ENCODE data around the gene AOC1. TPM values are rescaled to one million over a fixed set of nuclear protein-coding genes. Genes with fewer than 3 reads are reported as not detected.

Gene AOC1
- total and polyA plus RNA-seq, 4 donors, result 0.20 to 0.78 (median 0.27) TPM; not detected in 1

- Histone ChIP-seq H3K9me3 (ENCODE audit: control insufficient read depth, insufficient read depth, low read length) (peaks cover 1% of the 10 kb centered on the region), H3K27ac (ENCODE audit: low read depth, low read length) (no peak overlapping the region), H3K27me3 (ENCODE audit: control insufficient read depth, insufficient read depth, low read length) (no peaks in the 10 kb centered on the region), H3K4me1 (ENCODE audit: control insufficient read depth, insufficient read depth, low read length) (peaks cover 17% of the 10 kb centered on the region), H3K4me3 (ENCODE audit: low read depth, low read length) (no peak overlapping the region), H3K36me3 (ENCODE audit: control insufficient read depth, insufficient read depth, low read length) (no peaks in the 10 kb centered on the region)
- 100% methylated on average over 5 of the region's 5 CpGs for WGBS (ENCODE audit: insufficient coverage)
- no peak for DNase-seq (ENCODE audit: low read depth in 4 of 6, low spot score in 6 of 6)
Measured at GRCh38 chr7:150847536-150847935, 4.8 kb upstream of the AOC1 start.

GRCh38 chr7:150848111-150848510 is 4.2 kb upstream of the AOC1 start:
- Histone ChIP-seq H3K27me3 (ENCODE audit: control insufficient read depth, insufficient read depth, low read length) (no peaks in the 10 kb centered on the region), H3K9me3 (ENCODE audit: control insufficient read depth, insufficient read depth, low read length) (peaks cover 1% of the 10 kb centered on the region), H3K36me3 (ENCODE audit: control insufficient read depth, insufficient read depth, low read length) (no peaks in the 10 kb centered on the region), H3K4me3 (ENCODE audit: low read depth, low read length) (no peak overlapping the region), H3K4me1 (ENCODE audit: control insufficient read depth, insufficient read depth, low read length) (peaks cover 17% of the 10 kb centered on the region), H3K27ac (ENCODE audit: low read depth, low read length) (no peak overlapping the region)
- DNase-seq (ENCODE audit: low read depth in 4 of 6, low spot score in 6 of 6), result no peak
- WGBS (ENCODE audit: insufficient coverage), result 94% methylated on average over 5 of the region's 8 CpGs

- no peak for DNase-seq (ENCODE audit: low read depth in 4 of 6, low spot score in 6 of 6)
- WGBS (ENCODE audit: insufficient coverage), result 86% methylated on average over 3 of the region's 3 CpGs
- Histone ChIP-seq H3K4me1 (ENCODE audit: control insufficient read depth, insufficient read depth, low read length) (peaks cover 17% of the 10 kb centered on the region), H3K4me3 (ENCODE audit: low read depth, low read length) (no peak overlapping the region), H3K27me3 (ENCODE audit: control insufficient read depth, insufficient read depth, low read length) (no peaks in the 10 kb centered on the region), H3K36me3 (ENCODE audit: control insufficient read depth, insufficient read depth, low read length) (no peaks in the 10 kb centered on the region), H3K27ac (ENCODE audit: low read depth, low read length) (no peak overlapping the region), H3K9me3 (ENCODE audit: control insufficient read depth, insufficient read depth, low read length) (peaks cover 1% of the 10 kb centered on the region)
Measured at GRCh38 chr7:150848561-150849115, 3.7 kb upstream of the AOC1 start.

- no peak for DNase-seq (ENCODE audit: low read depth in 4 of 6, low spot score in 6 of 6)
- Histone ChIP-seq H3K27ac (ENCODE audit: low read depth, low read length) (no peak overlapping the region), H3K4me3 (ENCODE audit: low read depth, low read length) (no peak overlapping the region), H3K9me3 (ENCODE audit: control insufficient read depth, insufficient read depth, low read length) (no peaks in the 10 kb centered on the region), H3K27me3 (ENCODE audit: control insufficient read depth, insufficient read depth, low read length) (no peaks in the 10 kb centered on the region), H3K36me3 (ENCODE audit: control insufficient read depth, insufficient read depth, low read length) (no peaks in the 10 kb centered on the region), H3K4me1 (ENCODE audit: control insufficient read depth, insufficient read depth, low read length) (peaks cover 17% of the 10 kb centered on the region)
- WGBS (ENCODE audit: insufficient coverage), result 92% methylated on average over 8 of the region's 10 CpGs
Measured at GRCh38 chr7:150849204-150849775, 3.0 kb upstream of the AOC1 start.

DNA sequence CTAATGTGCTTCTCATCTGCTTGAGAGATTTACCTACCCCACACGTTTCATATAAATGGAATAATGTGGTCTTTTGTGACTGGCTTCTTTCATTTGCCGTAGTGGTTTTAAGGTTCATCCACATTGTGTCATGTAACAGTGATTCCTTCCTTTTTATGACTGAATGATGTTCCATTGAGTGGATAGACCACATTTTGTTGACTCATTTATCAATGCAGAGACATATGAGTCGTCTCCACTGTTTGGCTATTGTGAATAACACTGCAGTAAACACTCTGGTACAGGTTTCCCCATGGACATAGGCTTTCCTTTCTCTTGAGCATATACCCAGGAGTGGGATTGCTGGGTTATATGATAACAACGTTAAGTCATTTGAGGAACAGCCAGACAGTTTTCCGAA is 2.0 kb upstream of the AOC1 start:
- WGBS (ENCODE audit: insufficient coverage), result no CpG with 5 or more reads among the region's 5 CpGs
- no peaks in the 10 kb centered on the region for H3K36me3 ChIP-seq (ENCODE audit: control insufficient read depth, insufficient read depth, low read length)
- H3K27me3 ChIP-seq (ENCODE audit: control insufficient read depth, insufficient read depth, low read length), result no peaks in the 10 kb centered on the region

GRCh38 chr7:150851492-150852370 is 586 bp upstream of the AOC1 start:
- H3K27me3 ChIP-seq (ENCODE audit: control insufficient read depth, insufficient read depth, low read length), result no peaks in the 10 kb centered on the region
- H3K4me3 ChIP-seq (ENCODE audit: low read depth, low read length), result no peak overlapping the region
- H3K9me3 ChIP-seq (ENCODE audit: control insufficient read depth, insufficient read depth, low read length), result no peaks in the 10 kb centered on the region
- no peak overlapping the region for H3K27ac ChIP-seq (ENCODE audit: low read depth, low read length)
- DNase-seq (ENCODE audit: low read depth in 4 of 6, low spot score in 6 of 6), result no peak
- WGBS (ENCODE audit: insufficient coverage), result 81% methylated on average over 16 of the region's 19 CpGs
- peaks cover 6% of the 10 kb centered on the region for H3K4me1 ChIP-seq (ENCODE audit: control insufficient read depth, insufficient read depth, low read length)
- H3K36me3 ChIP-seq (ENCODE audit: control insufficient read depth, insufficient read depth, low read length), result no peaks in the 10 kb centered on the region

More for the DNA sequence above, 2.0 kb upstream of the AOC1 start:
- DNase-seq (ENCODE audit: low read depth in 4 of 6, low spot score in 6 of 6), result no peak
- peaks cover 20% of the 10 kb centered on the region for H3K4me1 ChIP-seq (ENCODE audit: control insufficient read depth, insufficient read depth, low read length)
- no peak overlapping the region for H3K4me3 ChIP-seq (ENCODE audit: low read depth, low read length)
- H3K9me3 ChIP-seq (ENCODE audit: control insufficient read depth, insufficient read depth, low read length), result no peaks in the 10 kb centered on the region
- H3K27ac ChIP-seq (ENCODE audit: low read depth, low read length), result no peak overlapping the region

- Histone ChIP-seq H3K36me3 (ENCODE audit: control insufficient read depth, insufficient read depth, low read length) (peaks cover 4% of the 10 kb centered on the region), H3K4me3 (ENCODE audit: low read depth, low read length) (no peak overlapping the region), H3K27me3 (ENCODE audit: control insufficient read depth, insufficient read depth, low read length) (no peaks in the 10 kb centered on the region), H3K4me1 (ENCODE audit: control insufficient read depth, insufficient read depth, low read length) (peaks cover 6% of the 10 kb centered on the region), H3K27ac (ENCODE audit: low read depth, low read length) (no peak overlapping the region), H3K9me3 (ENCODE audit: control insufficient read depth, insufficient read depth, low read length) (no peaks in the 10 kb centered on the region)
- WGBS (ENCODE audit: insufficient coverage), result 73% methylated on average over 17 of the region's 19 CpGs
- DNase-seq (ENCODE audit: low read depth in 4 of 6, low spot score in 6 of 6), result no peak
Measured at GRCh38 chr7:150854066-150855000, 2.0 kb downstream of the AOC1 start.

DNA sequence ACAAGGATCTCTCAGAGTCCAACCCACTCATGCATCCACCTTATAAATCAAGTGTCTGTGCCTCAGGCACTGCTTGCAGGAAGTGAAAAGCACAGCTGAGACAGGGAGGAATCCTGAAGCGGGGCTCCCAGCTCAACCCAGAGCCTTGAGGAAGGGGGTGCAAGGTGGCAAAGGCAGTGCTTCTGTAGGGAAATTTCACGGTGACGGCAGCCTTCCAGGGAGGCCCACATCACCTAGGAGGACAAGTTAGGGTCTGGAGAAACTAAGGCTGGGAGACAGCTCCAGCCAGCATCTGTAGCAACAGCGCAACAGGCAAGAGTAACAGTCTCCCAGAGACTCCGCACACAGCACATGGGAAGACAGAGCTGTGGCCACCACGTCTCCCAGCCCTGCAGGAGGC is 2.7 kb downstream of the AOC1 start:
- WGBS (ENCODE audit: insufficient coverage), result 86% methylated on average over 6 of the region's 6 CpGs
- Histone ChIP-seq H3K27ac (ENCODE audit: low read depth, low read length) (no peak overlapping the region), H3K36me3 (ENCODE audit: control insufficient read depth, insufficient read depth, low read length) (peaks cover 4% of the 10 kb centered on the region), H3K4me3 (ENCODE audit: low read depth, low read length) (no peak overlapping the region), H3K4me1 (ENCODE audit: control insufficient read depth, insufficient read depth, low read length) (peaks cover 6% of the 10 kb centered on the region), H3K9me3 (ENCODE audit: control insufficient read depth, insufficient read depth, low read length) (no peaks in the 10 kb centered on the region), H3K27me3 (ENCODE audit: control insufficient read depth, insufficient read depth, low read length) (no peaks in the 10 kb centered on the region)
- DNase-seq (ENCODE audit: low read depth in 4 of 6, low spot score in 6 of 6), result no peak

Measured in spinal cord (tissue), 10 donors.